Mesothelial cell of epicardium (in vitro differentiated cells): ENCODE results near the gene FKBP1C. TPM values are rescaled to one million over a fixed set of nuclear protein-coding genes. Genes with fewer than 3 reads are reported as not detected.
"Not testable (repeated sequence)": the region's sequence is repeated elsewhere in the genome, so short reads cannot be mapped to it uniquely, and the experiment has no call there.

ENCODE experiments used
- DNase-seq, 2 experiments: peaks; one replicate each; pipeline ENCODE4 v3.0.0; 2021; ENCODE audit warnings: low spot score in 2 of 2; ENCODE audit not compliant: unreplicated experiment in 2 of 2
- H3K27ac Mint-ChIP-seq: 2 replicates; pipeline ENCODE4 v1.8.0; 2021; ENCODE audit warnings: mixed read lengths
- H3K27me3 Mint-ChIP-seq: 2 replicates; pipeline ENCODE4 v1.8.0; 2021; ENCODE audit warnings: low read depth, mixed read lengths
- H3K36me3 Mint-ChIP-seq: 2 replicates; pipeline ENCODE4 v1.8.0; 2021; ENCODE audit warnings: mixed read lengths
- H3K4me1 Mint-ChIP-seq: 2 replicates; pipeline ENCODE4 v1.8.0; 2021; ENCODE audit warnings: mixed read lengths
- H3K4me3 Mint-ChIP-seq: 2 replicates; pipeline ENCODE4 v1.8.0; 2021; ENCODE audit warnings: mild to moderate bottlenecking, moderate library complexity, mixed read lengths
- H3K9me3 Mint-ChIP-seq: 2 replicates; pipeline ENCODE4 v1.8.0; 2021; ENCODE audit warnings: mixed read lengths
- CTCF ChIP-seq: fragments of 200-600 bp; sonication (generic); IDR thresholded peaks from one replicate; pipeline ENCODE4 v1.5.0; 2021; ENCODE audit warnings: antibody characterized with exemption; ENCODE audit not compliant: unreplicated experiment
- total RNA-seq: library from RNA; stranded (reverse); gene quantifications from 3 replicates; pipeline ENCODE4 v1.2.1, GENCODE V29; 2021

FKBP1C gene
- total RNA-seq = 0.20 to 0.97 TPM (median 0.67 TPM) in 3 replicates

GRCh38 chr6:63211343-63211742, at the start of gene FKBP1C:
TSS of gene FKBP1C (plus strand) at chr6:63211469.
- DNase-seq, H3K4me3 Mint-ChIP-seq, H3K4me1 Mint-ChIP-seq, H3K27me3 Mint-ChIP-seq, H3K27ac Mint-ChIP-seq, H3K36me3 Mint-ChIP-seq: not testable (repeated sequence)
- peaks cover 35% of the 10 kb centered on the region for H3K9me3 Mint-ChIP-seq

- peaks cover 23% of the 10 kb centered on the region for H3K9me3 Mint-ChIP-seq
Measured at GRCh38 chr6:63164047-63164803, 47.0 kb upstream of the FKBP1C start.

GRCh38 chr6:63174173-63174572, 37.1 kb upstream of the FKBP1C start:
- DNase-seq = no peak
- Mint-ChIP-seq H3K9me3 (peaks cover 17% of the 10 kb centered on the region), H3K4me3 (no peak overlapping the region), H3K27ac (no peak overlapping the region), H3K27me3 (no peaks in the 10 kb centered on the region), H3K36me3 (no peaks in the 10 kb centered on the region), H3K4me1 (no peaks in the 10 kb centered on the region)
- no peak for TF ChIP-seq CTCF

More at GRCh38 chr6:63164047-63164803, 47.0 kb upstream of the FKBP1C start:
- not testable (repeated sequence) for H3K4me1 Mint-ChIP-seq, H3K4me3 Mint-ChIP-seq, H3K27me3 Mint-ChIP-seq, DNase-seq, H3K27ac Mint-ChIP-seq, H3K36me3 Mint-ChIP-seq

- TF ChIP-seq CTCF = no peak
- H3K36me3 Mint-ChIP-seq = no peaks in the 10 kb centered on the region
- no peak overlapping the region for H3K27ac Mint-ChIP-seq
- H3K9me3 Mint-ChIP-seq = peaks cover 5% of the 10 kb centered on the region
- H3K4me3 Mint-ChIP-seq = no peak overlapping the region
- no peaks in the 10 kb centered on the region for H3K4me1 Mint-ChIP-seq
- H3K27me3 Mint-ChIP-seq = no peaks in the 10 kb centered on the region
- DNase-seq = no peak
Measured at GRCh38 chr6:63176181-63176580, 35.1 kb upstream of the FKBP1C start.

GRCh38 chr6:63180367-63180766, 30.9 kb upstream of the FKBP1C start:
- H3K27ac Mint-ChIP-seq = no peak overlapping the region
- DNase-seq = no peak
- no peaks in the 10 kb centered on the region for H3K27me3 Mint-ChIP-seq
- no peak for TF ChIP-seq CTCF
- no peaks in the 10 kb centered on the region for H3K4me1 Mint-ChIP-seq
- H3K9me3 Mint-ChIP-seq = no peaks in the 10 kb centered on the region
- no peaks in the 10 kb centered on the region for H3K36me3 Mint-ChIP-seq
- no peak overlapping the region for H3K4me3 Mint-ChIP-seq

- no peak overlapping the region for H3K4me3 Mint-ChIP-seq
- no peaks in the 10 kb centered on the region for H3K4me1 Mint-ChIP-seq
- no peak overlapping the region for H3K27ac Mint-ChIP-seq
- DNase-seq = no peak
- peaks cover 4% of the 10 kb centered on the region for H3K27me3 Mint-ChIP-seq
- H3K36me3 Mint-ChIP-seq = no peaks in the 10 kb centered on the region
- no peaks in the 10 kb centered on the region for H3K9me3 Mint-ChIP-seq
- no peak for TF ChIP-seq CTCF
Measured at GRCh38 chr6:63186970-63187369, 24.3 kb upstream of the FKBP1C start.
